ENCODE data around the gene CDK11A.
A peak's percentile ranks its signal among the peaks of the same experiment; 100 is the strongest.
"Not testable (repeated sequence)": the region's sequence is repeated elsewhere in the genome, so short reads cannot be mapped to it uniquely, and the experiment has no call there.

CDK11A gene

DNA sequence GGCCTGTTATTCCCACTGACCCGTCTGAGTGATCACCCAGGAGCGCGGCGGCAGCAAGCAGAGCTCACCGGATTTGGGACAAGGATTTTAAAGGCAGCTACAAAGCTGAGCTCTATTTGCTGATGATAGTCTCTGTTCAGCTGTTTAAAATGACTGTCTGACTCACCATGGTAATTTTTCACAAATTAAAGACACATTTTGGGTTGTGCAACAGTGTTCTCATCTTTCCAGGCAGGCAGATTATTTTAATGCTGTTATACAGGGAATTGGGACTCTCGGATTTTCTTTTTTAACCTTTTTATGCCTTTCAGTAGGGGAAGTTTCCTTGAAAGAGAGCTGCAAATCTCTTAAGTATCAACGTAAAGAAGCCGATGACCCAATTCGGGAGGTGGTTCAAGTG, 61.8 kb downstream of the CDK11A start:
- DNase-seq (ENCODE audit: low spot score): not testable (repeated sequence)

- peak; percentile 97 for DNase-seq (ENCODE audit: low spot score)
Measured at GRCh38 chr1:1658583-1659549, 65.3 kb downstream of the CDK11A start, which contains the start of gene CDK11B. CDK11B (minus strand) TSS chr1:1659004; CDS start chr1:1657485, 1,519 bp downstream.
